HG03432 (cell line): ENCODE measurements around the gene IL19.
A peak's percentile ranks its signal among the peaks of the same experiment; 100 is the strongest.
"Not testable (repeated sequence)": the region's sequence is repeated elsewhere in the genome, so short reads cannot be mapped to it uniquely, and the experiment has no call there.

ENCODE experiments used
- ATAC-seq: cut with Tn5 transposase; IDR thresholded peaks from one replicate; pipeline ENCODE4 v1.9.1; 2021; ENCODE audit warnings: mild to moderate bottlenecking, moderate library complexity; ENCODE audit not compliant: unreplicated experiment

The IL19 gene

DNA sequence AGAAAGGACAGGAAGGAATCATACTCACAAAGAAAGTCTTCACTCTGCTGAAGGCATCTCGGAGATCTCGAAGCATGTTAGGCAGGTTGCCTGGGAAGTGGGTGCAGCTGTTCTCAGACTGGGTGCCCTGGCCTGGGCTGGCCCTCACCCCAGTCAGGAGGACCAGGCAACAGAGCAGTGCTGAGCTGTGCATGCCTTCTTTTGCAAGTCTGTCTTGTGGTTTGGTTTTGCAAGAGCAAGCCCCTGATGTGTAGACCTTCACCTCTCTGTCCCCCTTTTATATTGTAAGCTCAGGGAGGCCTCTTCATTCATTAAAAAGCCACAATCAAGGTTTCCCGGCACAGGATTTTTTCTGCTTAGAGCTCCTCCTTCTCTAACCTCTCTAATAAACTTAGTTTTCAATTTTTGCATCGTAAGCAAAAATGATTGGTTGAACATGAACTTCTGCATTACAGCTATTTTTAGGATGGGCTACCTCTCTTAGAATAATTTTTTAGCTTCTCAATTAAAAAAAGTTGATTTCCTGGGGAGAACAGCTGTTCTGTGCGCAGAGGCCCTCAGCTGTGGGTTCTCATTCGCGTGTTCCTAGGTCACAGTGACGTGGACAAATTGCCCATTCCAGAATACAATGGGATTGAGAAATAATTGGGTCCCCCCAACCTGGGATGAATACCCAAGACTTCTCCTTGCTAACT lies 1.8 kb downstream of the IL19 start, which contains the start of gene IL10:
IL10 (minus strand) TSS at position 252 of the 695 bp plus-strand sequence; CDS start at position 193, 59 bp downstream.
- no peak for ATAC-seq

DNA sequence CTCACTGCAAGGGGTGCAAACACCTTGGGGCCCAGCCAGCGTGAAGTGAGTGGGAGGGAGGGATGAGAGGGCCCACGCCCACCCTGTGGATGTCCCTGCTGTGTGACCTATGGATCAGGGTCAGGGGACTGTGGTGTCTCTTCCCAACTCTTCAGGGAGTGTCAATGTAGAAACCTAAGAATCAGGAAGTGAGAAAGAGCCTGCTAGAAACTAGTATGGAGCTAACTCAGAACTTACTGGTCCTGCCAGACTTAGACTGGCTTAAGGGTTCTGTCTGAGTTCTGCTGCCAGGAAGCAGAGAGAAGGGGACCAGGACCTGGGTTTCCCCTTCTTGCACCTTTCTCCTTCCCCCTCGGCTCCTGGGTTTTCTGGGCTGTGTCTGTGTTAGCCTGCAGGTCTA lies 3.5 kb downstream of the IL19 start:
- no peak for ATAC-seq

DNA sequence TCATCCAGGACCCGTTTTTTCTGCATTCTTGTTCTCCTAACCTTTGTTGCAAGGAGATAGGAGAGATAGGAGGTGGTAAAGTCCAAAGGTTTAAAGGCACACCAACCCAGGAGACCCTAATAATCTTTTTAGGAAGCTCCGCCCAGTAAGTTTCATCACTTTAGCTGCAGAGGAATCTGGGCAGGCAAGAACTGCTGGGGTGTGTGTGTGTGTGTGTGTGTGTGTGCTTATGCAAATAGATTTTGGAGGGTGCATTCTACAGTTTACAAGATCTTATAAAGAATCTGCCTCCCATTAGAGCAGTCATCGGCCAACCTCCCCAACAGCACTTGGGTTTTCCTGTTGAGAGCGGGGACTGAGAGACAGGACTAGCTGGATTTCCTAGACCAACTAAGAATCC lies 5.7 kb downstream of the IL19 start:
- no peak for ATAC-seq

DNA sequence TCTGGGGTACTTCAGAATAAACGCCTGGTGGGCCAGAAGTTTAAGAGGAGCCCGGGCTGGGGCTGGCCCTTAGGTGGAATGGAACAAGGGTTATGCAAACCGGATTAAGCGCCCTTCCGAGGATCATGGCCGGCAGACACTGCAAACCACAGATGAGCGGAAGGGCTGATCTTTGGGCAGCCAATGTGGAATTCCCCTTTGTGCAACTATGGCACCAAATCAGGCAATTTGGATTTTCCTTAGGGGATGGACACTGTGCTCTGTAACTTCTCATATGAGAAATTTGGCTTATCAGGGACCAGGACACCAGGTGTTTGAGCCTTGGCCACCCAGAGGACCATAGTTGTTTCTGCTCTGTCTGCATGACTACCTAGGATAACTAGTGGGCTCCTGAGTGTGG lies 7.5 kb downstream of the IL19 start:
- no peak for ATAC-seq

DNA sequence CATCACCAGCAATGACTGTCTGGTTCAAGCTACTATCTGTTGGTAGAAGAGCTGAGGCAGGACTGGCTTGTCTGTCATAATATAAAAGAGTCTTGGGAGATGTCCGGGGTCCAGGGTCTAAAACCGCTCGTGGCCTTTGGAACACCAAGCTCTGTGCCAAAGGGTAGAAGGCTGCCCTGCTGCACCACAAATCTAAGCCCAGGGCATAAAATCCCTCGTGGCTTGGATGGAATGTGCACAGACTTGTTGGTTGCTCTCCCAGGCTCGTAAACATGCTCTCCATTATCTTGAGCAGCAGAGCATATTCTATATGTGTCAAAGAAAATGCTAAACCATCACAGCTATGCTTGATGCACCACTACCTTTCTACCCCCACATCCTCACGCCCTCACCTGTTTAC lies 8.3 kb downstream of the IL19 start:
- not testable (repeated sequence) for ATAC-seq

DNA sequence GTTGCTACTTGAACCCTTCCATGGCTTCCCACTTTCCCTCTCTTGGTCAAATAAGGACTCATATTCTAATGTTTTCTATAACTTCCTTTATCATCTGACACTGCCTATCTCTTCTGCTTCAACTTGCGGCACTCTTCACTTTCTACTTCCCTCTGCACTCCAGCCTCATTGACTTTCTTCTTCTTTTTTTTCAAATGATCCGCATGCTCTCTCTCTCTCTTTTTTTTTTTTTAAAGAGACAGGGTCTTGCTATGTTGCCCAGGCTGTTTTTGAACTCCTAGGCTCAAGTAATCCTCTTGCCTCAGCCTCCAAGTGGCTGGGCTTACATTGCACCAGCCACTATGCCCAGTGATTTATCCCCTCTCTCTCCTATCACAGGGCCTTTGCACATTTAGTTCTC lies 9.1 kb downstream of the IL19 start:
- ATAC-seq, result no peak

DNA sequence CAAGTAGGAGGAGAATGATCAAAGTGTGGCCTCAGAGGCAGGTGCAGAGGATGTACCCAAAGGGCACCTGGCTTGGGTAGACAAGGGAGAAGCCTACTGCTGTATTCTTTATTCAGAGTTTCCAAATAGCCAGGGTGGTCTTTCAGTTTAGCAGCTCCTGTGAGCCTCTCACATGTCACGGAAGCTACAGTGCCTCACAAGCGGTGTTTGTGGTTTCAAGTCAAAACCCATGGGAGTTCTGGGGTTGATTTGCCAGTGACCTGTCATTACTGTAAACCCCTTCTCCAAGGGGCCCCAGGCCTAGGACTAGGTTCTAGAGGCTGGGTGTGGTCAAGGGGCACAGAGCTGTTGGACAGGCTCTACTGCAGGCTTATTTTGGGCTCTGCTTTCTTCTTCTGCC lies 11.9 kb downstream of the IL19 start:
- peak; percentile 73 for ATAC-seq

DNA sequence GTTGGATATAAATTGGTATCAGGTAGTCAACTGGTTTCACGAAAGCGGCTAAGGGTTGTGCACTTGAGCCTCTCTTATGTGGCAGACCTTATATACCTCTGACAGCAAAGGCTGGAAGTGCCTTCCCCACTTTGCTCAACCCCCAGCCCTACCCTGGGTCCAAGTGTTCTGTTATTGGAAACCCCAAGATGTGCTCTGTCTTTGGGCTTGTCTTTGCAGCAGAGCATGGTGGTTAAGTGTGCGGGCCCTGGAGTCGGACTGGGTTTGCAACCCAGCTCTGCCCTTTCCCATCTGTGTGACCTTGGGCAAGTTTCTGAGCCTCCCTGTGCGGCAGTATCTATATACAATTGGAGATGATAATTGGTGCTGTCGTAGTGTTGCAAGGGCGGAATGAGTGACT lies 12.9 kb downstream of the IL19 start:
- no peak for ATAC-seq

DNA sequence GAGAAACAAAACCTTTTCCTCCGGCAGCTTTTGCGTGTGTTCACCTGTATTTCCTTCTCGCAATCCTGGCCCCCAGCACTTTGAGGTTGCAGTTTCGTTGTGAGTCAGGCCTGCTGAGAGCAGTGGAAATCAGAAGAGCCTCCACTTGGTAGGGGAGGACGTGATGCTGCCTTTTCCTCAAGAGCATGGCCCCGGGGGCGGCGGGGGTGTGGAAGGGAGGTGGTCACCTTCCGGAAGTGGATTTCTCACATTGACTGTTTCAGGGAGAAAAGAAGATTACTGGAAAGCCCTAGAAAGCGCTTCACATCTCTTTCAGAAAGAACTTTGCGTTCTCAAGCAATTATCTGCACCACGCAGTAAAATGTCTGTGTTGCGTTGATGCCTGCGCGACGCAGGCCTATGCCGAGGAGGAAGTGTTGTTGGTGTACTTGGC lies 13.9 kb downstream of the IL19 start:
- peak; percentile 73 for ATAC-seq

DNA sequence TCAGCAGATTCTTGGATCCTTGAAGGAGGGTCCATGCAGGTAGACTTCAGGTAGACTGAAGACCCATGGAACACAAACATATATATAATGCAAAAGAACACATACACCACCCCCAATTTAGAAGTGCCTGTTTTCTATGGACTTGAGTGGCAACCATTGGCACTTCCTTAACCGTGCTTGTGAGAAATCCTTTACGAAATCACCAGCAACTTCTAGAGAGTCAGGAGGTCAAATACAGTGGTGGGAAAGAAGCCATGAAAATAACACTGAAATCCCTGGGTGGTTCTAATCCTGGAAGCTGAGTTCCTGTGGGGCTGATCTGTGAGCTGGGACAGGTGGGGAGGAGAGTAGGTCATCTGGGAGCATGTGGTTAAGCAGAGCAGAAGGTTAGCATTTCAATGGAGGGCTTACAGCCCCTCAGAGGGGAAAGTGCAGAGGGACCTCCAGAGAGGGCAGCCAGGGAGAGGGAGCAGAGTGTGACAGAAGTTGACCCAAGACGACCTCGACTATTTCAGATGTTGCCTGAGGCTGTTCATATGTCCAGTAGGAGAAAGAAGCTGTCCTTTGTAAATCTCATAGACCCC lies 14.7 kb downstream of the IL19 start:
- no peak for ATAC-seq

DNA sequence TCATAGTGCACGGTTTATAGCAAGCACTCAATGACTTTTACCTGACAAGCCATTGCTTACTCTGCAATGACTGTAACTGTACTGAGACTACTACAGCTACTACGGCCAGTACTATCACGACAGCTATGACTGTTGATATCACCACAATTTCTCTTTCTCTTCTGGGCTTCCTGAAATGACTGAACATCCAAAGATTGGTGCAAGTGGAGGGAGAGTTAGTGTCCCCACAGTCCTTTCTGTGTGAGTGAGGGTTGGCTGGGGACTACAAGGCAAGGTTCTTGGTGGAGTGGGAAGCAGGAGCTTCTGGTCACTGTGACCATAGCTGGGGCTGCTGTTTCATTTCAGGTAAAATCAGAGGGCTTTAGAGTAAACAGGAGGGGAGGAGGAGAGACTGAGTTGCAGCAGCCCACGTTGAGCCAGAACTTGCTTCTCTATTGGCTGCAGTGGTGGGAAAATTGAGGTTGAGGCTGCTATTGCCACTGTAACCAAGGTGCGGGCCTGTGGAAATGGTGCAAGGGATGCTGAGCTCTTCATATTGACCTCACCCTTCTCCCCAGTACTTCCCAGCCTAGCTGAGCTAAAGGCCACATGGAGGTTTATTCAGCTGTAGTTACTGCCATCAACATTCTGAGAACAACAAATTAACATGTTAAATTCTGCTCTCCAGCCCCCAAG lies 15.8 kb downstream of the IL19 start:
- ATAC-seq, result no peak

DNA sequence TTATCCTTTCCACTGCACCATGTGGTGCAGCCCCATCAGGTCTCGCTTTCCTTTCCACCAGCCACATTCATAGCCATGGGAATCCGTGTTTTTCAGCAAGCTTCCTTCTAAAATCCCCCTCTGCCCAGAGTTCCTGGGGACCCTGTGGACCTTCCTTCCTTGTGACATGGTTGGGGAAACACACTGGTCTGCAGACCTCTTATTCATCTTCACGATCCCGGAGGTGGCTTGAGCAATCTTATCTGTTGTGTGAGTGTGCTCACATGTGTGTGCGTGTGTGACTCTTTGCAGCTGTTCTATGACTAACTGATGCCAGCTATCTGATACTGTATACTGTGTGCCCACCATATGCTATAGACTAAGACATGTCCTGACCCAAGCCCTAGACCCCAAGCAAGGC lies 17.3 kb downstream of the IL19 start:
- ATAC-seq, result no peak

DNA sequence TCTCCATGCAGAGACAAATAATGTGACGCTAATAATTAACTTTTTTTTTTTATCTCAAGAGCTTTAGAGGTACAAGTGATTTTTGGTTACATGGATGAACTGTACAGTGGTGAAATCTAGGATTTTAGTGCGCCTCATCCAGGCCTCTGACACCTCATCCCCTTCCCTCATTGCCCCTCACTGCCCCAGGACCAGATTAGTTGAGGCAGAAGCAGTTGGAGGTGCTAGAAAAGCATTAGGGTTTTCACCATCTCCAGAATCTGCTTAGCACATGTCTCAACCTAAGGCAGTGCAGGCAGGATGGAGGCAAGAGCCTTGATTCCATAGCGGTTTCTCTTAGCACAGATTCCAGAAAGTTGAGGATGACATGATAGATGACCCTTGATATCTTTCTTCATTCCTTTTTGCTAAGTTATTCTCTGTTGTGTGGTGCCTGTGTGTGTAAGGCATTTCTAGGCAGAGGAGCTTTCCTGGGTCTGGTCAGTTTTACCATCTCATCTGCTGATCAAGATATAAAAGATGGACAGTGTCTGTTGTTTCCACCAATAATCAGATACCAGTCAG lies 18.0 kb downstream of the IL19 start:
- ATAC-seq, result no peak

DNA sequence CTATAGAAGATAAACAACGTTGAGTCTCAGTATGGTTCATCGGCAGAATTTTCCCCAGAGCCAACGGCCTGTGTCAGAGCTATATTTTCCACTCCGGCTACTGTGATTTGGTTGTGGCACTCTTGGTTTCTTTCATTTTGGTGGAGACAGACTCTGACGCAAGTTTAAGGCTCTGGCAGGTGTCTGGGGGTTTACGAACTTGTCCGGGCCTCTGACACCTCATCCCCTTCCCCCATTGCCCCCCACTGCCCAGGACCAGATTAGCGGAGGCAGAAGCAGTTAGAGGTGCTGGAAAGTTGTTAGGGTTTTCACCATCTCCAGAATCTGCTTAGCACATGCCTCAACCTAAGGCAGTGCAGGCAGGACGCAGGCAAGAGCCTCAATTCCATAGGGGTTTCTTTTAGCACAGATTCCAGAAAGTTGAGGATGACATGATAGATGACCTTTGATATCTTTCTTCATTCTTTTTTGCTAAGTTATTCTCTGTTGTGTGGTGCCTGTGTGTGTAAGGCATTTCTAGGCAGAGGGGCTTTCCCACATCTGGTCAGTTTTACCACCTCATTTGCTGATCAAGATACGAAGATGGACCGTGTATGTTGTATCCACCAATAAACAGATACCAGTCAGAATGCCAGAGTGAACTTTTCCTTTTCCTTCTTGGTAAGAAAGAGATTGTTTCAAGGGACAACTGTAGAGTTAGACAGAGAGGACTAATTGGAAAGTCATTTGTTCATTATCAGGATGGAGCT lies 20.1 kb downstream of the IL19 start:
- peak; percentile 33 for ATAC-seq

DNA sequence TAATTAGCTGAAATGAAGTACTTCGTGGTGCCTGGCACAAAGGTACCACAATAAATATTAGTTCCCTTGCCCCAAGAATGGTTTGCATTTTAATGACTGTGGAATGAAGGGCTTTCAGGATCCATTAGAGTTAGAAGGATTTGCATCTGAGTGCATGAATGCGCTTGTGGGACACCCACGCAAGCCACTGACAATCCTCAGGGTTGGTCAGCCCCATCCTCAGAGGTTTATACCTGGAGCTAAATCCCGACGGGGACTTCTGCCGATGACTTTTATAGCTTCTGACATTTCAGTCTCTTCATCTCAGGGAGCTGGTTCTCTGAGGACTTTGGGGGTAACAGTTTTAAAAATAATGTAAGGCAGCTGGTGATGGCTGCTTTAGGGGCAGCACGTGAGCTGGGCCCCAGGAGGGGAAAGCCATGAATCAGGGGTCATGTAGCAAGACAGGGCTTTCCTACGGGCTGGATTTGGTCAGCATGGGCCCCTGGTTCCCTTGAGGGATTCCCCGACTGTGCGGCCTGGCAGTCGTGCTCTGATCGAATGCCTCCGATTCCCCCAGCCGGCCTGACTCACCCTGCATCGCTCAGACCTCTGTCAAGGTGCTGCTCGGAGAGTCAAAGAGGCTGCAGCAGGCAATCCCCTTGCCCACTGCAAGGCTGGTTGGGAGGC lies 22.5 kb downstream of the IL19 start:
- ATAC-seq, result peak; percentile 68

DNA sequence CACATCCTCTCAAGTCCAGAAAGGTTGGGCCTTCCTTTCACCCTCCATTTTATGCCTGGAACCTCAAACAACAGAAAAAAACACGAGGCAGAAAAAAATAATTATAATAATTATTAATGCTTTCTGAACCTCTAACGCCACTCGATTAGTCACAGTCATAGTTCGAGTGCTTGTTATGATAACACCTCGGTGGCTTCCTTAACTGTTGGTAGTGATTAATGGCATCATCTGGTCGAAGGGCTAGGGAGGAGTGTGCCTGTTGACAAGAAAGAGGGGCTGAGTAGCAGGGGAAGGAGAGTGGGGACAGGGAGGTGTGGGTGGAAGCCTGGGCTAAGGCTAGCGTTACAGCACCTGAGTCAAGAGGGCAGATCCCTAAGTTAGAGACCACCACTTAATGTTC lies 23.0 kb downstream of the IL19 start:
- ATAC-seq, result peak; percentile 8

DNA sequence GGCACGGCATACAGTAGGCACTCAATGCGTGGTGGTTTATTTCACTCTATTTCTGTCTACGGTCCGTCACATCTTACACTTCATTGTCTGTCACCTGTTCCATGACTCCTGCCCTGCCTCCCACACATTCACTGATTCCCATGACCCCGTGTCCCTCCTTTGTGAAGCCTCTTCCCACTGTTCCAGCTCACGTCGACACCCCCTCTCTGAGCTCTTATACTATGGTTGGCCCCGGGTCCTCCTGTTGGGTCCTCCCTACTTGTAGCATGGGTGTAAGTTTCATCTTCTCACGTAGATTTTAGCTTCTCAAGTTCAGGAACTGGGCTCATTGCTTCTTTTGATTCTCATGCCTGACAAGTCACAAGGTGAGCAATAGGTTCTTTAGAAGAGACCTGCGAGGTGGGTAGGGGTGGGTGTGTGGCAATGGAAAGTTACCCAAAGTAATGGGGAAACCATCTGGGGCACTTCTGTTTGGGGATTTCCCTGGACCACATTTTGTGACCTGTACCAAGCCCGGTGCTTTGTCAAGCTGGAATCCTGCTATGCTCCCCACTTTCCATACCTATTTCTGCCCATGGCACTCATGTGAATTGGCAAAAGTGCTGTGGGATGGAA lies 23.8 kb downstream of the IL19 start:
- ATAC-seq, result no peak

DNA sequence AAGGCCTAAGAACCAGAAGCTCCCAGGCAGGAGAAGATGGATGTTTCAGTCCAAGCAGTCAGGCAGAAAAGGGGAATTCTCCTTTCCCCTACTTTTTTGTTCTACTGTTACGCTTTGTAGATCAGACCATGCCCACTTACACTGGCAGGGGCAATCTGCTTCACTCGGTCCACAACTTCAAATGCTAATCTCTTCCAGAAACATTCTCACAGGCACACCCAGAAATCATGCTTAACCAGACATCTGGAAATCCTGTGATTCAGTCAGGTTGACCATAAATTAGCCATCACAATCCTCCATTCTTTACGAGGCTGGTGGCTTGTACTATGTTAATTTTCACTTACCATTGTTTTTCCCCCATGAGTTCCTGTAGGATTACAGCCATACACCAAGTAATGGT lies 25.5 kb downstream of the IL19 start:
- no peak for ATAC-seq

DNA sequence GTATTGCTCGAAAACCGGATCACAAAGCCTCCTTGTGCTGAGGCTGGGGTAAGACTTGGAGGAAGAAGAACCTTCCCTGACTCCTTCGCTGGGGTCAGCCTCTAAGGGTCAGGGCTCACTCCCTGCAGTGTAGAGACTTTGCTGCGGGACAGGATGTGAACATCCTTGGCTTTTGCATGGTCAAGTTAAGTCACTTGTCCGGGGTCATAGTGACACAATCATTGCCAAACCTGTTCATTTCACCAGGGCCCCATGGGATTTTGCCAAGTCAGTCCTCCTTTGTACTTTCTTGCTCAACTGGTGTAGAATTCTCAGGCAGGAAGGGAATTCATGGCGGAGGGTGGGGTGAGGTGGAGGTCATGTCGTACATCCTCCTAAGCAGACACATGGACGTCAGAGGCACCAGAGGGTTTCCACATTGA lies 26.4 kb downstream of the IL19 start:
- ATAC-seq, result no peak
